Measurements from ENCODE around the gene PHYHD1.

GRCh38 chr9:128913048-128913900 lies 7.5 kb upstream of the PHYHD1 start:
- TF ChIP-seq POLR2A (IDR thresholded peaks at IDR 0.05) (no peak), CTCF (IDR thresholded peaks at IDR 0.05) (no peak)
